GM13976 (cell line): ENCODE data around the gene BORCS5.

Experiments
- DNase-seq: peaks from one replicate; pipeline ENCODE4 v3.0.0; 2012; ENCODE audit warnings: low spot score
- in situ Hi-C: fragments of 300-500 bp; cut with MboI; formaldehyde crosslinking; loops from one replicate; pipeline ENCODE4 v1.12.0; 2022; ENCODE audit warnings: low sequenced_read_pairs, mixed read lengths, inconsistent platforms; ENCODE audit not compliant: unreplicated experiment
- TF ChIP-seq, protein P1 (sequence below): IDR thresholded peaks from 2 replicates; pipeline ENCODE4 v1.5.1; 2012; ENCODE audit warnings: borderline replicate concordance, mild to moderate bottlenecking; ENCODE audit not compliant: insufficient read depth; ENCODE audit errors: extremely low read depth, missing control alignments, control extremely low read depth

The BORCS5 gene

GRCh38 chr12:12327802-12328201, 29.1 kb upstream of the BORCS5 start:
- DNase-seq: peak; percentile 71
- in situ Hi-C loops: loop anchor here (25.0 kb wide), 1 partner anchor 766 kb away; no protein-coding TSS in a partner anchor
- TF ChIP-seq, protein P1, sequence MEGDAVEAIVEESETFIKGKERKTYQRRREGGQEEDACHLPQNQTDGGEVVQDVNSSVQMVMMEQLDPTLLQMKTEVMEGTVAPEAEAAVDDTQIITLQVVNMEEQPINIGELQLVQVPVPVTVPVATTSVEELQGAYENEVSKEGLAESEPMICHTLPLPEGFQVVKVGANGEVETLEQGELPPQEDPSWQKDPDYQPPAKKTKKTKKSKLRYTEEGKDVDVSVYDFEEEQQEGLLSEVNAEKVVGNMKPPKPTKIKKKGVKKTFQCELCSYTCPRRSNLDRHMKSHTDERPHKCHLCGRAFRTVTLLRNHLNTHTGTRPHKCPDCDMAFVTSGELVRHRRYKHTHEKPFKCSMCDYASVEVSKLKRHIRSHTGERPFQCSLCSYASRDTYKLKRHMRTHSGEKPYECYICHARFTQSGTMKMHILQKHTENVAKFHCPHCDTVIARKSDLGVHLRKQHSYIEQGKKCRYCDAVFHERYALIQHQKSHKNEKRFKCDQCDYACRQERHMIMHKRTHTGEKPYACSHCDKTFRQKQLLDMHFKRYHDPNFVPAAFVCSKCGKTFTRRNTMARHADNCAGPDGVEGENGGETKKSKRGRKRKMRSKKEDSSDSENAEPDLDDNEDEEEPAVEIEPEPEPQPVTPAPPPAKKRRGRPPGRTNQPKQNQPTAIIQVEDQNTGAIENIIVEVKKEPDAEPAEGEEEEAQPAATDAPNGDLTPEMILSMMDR: peak; percentile 68

DNA sequence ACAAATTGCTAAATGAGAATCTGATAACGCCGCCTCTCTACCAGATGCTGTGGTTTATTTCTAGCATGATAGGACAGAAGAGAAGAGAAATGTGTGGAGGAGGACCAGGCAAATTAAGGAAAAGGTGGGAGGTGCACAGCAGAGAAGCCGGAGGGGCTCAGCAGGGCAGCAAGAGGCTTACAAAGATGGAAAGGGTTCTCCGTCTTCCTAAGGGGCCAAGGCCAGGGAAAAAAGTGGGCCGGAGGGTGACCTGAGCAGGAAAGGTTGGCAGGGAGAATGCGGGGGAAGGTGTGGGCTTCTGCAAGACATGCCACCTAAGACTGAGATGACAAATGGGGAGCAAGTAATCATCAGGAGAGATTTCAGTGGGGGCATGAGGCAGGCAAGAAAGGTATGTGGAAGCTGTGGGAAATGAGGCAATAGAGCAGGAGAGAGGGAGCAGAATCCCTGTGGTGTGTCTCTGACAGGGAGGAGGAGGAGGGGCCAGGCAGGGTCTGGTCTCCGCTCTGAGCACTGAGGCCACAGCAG, 25.6 kb upstream of the BORCS5 start:
- no peak for DNase-seq
- in situ Hi-C loops: loop anchor here (10.0 to 25.0 kb wide), 2 partner anchors 247 to 769 kb away; no protein-coding TSS in a partner anchor
- TF ChIP-seq, protein P1: no peak

DNA sequence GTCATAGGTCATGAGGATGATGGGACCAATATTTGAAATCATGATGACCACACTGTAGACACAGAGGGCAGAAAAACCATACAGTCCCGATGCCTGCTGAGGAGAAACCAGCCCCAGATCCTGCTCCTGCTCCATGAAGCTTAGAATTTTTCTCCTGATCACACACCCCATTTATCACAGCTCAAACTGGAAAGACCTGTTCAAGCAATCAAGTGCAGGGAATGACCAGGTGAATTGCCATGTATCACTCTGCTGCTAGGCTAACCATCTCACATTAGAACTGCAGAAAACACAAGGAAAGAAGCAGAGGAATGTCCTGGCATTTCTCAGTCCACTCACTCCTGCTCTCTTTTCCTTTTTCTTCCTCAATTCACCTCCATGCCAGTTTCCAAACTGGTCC, 25.0 kb upstream of the BORCS5 start:
- in situ Hi-C loops: loop anchor here (10.0 to 25.0 kb wide), 2 partner anchors 247 to 770 kb away; no protein-coding TSS in a partner anchor
- TF ChIP-seq, protein P1: no peak
- no peak for DNase-seq

DNA sequence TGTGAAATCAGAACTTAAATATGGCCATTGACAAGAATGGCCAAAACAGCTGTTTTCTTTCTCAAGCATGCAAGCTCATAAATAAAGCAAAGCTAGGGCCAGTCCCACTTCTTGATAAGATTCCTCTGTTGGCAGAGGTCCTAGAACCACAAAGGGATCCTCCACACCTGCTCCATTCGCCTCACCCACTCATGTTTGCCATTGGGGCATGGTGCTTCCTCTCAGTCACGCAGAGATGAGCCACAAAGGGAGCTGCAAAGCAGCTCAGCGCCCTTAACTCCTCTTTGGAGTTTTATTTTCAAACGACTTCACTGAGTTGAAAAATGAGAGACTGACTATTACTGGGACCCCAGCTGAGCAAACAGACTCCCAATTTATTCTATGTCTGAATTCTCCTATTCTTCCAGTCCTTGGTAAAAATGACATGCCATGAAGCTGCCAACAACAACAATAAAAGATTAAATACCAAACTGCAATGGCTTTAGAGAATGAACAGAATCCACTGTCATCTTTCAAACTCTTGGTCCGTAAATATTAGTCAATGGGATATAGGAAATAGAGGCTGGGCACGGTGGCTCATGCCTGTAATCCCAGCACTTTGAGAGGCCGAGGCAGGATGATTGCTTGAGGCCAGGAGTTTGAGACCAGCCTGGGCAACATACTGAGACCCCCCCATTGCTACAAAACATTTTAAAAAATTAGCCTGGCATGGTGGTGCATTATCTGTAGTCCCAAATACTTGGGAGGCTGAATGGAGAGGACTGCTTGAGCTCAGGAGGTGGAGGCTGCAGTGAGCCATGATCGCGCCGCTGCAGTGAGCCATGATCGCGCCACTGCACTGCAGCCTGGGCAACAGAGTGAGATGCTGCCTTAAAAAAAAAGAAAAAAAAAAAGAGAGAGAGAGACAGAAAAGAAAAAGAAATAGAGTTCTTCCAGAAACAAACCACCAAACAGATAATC, 23.2 kb upstream of the BORCS5 start:
- TF ChIP-seq, protein P1: no peak
- in situ Hi-C loops: loop anchor here (10.0 to 25.0 kb wide), 2 partner anchors 249 to 771 kb away; no protein-coding TSS in a partner anchor
- no peak for DNase-seq

GRCh38 chr12:12334367-12335040, 22.4 kb upstream of the BORCS5 start:
- in situ Hi-C loops: loop anchor here (10.0 to 25.0 kb wide), 2 partner anchors 250 to 772 kb away; no protein-coding TSS in a partner anchor
- peak; percentile 85 for DNase-seq
- TF ChIP-seq, protein P1: peak; percentile 83

- in situ Hi-C loops: loop anchor here (10.0 to 25.0 kb wide), 2 partner anchors 251 to 774 kb away; no protein-coding TSS in a partner anchor
- TF ChIP-seq, protein P1: no peak
- DNase-seq: peak; percentile 56
Measured at GRCh38 chr12:12336049-12336411, 20.8 kb upstream of the BORCS5 start.
